H1 (cell line): ENCODE data around the gene LY6G6F. TPM values are rescaled to one million over a fixed set of nuclear protein-coding genes. Genes with fewer than 3 reads are reported as not detected.

ENCODE experiments used
- CTCF ChIA-PET: fragments of 300-600 bp; sonication (Branson Sonifier 250); formaldehyde crosslinking; loops from one replicate; lab custom pipeline; 2021; ENCODE audit not compliant: partially characterized antibody; lab: Charles Lee
- POLR2A ChIA-PET: fragments of 300-600 bp; sonication (Branson Sonifier 250); formaldehyde crosslinking; loops from one replicate; lab custom pipeline; 2021; ENCODE audit warnings: inconsistent platforms; ENCODE audit not compliant: partially characterized antibody; lab: Charles Lee
- DNase-seq, 2 experiments: peaks; one replicate each; pipeline versions ENCODE4 v3.0.0 to v3.0.0-alpha.2; 2010 to 2022; ENCODE audit warnings: low spot score in 2 of 2, low read depth in 1 of 2, mixed read lengths in 1 of 2
- FAIRE-seq: peaks from 2 replicates; lab custom pipeline; 2011; peaks lifted over from hg19 to GRCh38; lab: Jason Lieb, UNC
- H2AFZ ChIP-seq: 2 replicates; pipeline ENCODE4 v1.8.1; 2012; ENCODE audit warnings: low read length, inconsistent platforms
- H2AK5ac ChIP-seq: 2 replicates; pipeline ENCODE4 v1.6.1; 2013; ENCODE audit warnings: low read depth, low read length
- H2BK120ac ChIP-seq: replicated peaks from 2 replicates; pipeline ENCODE3; 2013; ENCODE audit warnings: low read depth, low read length, inconsistent platforms
- H2BK12ac ChIP-seq: 2 replicates; pipeline ENCODE4 v1.6.1; 2013; ENCODE audit warnings: low read depth, low read length
- H2BK15ac ChIP-seq: 2 replicates; pipeline ENCODE4 v1.6.1; 2013; ENCODE audit warnings: low read length
- H2BK20ac ChIP-seq: 2 replicates; pipeline ENCODE4 v1.6.1; 2013; ENCODE audit warnings: low read length
- H2BK5ac ChIP-seq: 2 replicates; pipeline ENCODE4 v1.6.1; 2013; ENCODE audit warnings: low read depth, low read length
- H3K14ac ChIP-seq: 2 replicates; pipeline ENCODE4 v1.6.1; 2013; ENCODE audit warnings: inconsistent platforms; ENCODE audit not compliant: insufficient read length
- H3K18ac ChIP-seq: 2 replicates; pipeline ENCODE4 v1.6.1; 2013; ENCODE audit warnings: low read length; ENCODE audit errors: extremely low read depth
- H3K23ac ChIP-seq: 2 replicates; pipeline ENCODE4 v1.6.1; 2013; ENCODE audit warnings: inconsistent platforms; ENCODE audit not compliant: insufficient read length
- H3K23me2 ChIP-seq: 2 replicates; pipeline ENCODE4 v1.6.1; 2013; ENCODE audit warnings: low read depth, low read length
- H3K27ac ChIP-seq: 2 replicates; pipeline ENCODE4 v1.6.1; 2011; ENCODE audit warnings: low read depth, low read length, inconsistent platforms
- H3K27me3 ChIP-seq, 4 experiments: replicated peaks in 1 of 4; 1 replicate in 1 of 4; 2 replicates in 3 of 4; pipeline versions ENCODE4 v1.6.1 to v1.8.1; 2011 to 2013; ENCODE audit warnings: low read length in 3 of 4, mild to moderate bottlenecking in 3 of 4, inconsistent platforms in 2 of 4, mixed read lengths in 2 of 4, moderate library complexity in 1 of 4; ENCODE audit not compliant: control insufficient read depth in 3 of 4, insufficient read depth in 3 of 4; ENCODE audit errors: extremely low read depth in 1 of 4
- H3K36me3 ChIP-seq, 4 experiments: 2 replicates each; pipeline versions ENCODE4 v1.6.1 to v1.8.1; 2011 to 2013; ENCODE audit warnings: mild to moderate bottlenecking in 4 of 4, low read length in 3 of 4, moderate library complexity in 2 of 4, control low read depth in 1 of 4, inconsistent platforms in 1 of 4; ENCODE audit not compliant: insufficient read depth in 4 of 4, control insufficient read depth in 2 of 4
- H3K4ac ChIP-seq: replicated peaks from 2 replicates; pipeline ENCODE3; 2013; ENCODE audit warnings: low read length, low read depth, mixed read lengths, inconsistent platforms; ENCODE audit not compliant: insufficient read length
- H3K4me1 ChIP-seq, 4 experiments: replicated peaks in 1 of 4; 1 replicate in 1 of 4; 2 replicates in 3 of 4; pipeline versions ENCODE4 v1.6.1 to v1.8.1; 2011 to 2013; ENCODE audit warnings: low read length in 3 of 4, inconsistent platforms in 2 of 4, mixed read lengths in 1 of 4; ENCODE audit not compliant: insufficient read depth in 4 of 4, control insufficient read depth in 3 of 4
- H3K4me2 ChIP-seq, 2 experiments: 2 replicates each; pipeline versions ENCODE4 v1.6.1 to v1.8.1; 2011 to 2013; ENCODE audit warnings: low read depth in 2 of 2, low read length in 2 of 2, control low read depth in 1 of 2, inconsistent platforms in 1 of 2, mild to moderate bottlenecking in 1 of 2; ENCODE audit not compliant: insufficient read depth in 1 of 2
- H3K4me3 ChIP-seq, 4 experiments: fragments of 200-600, 300-600 bp in 1 of 4; sonication (generic), shearing (Covaris generic), sonication (Bioruptor Twin) in 1 of 4; 2 replicates each; pipeline versions ENCODE4 v1.5.1 to v1.8.1; 2011 to 2016; ENCODE audit warnings: low read length in 4 of 4, low read depth in 3 of 4, control low read depth in 2 of 4, inconsistent platforms in 2 of 4, mild to moderate bottlenecking in 2 of 4, mixed read lengths in 1 of 4, moderate library complexity in 1 of 4; ENCODE audit not compliant: insufficient read depth in 2 of 4; ENCODE audit errors: extremely low read depth in 1 of 4
- H3K56ac ChIP-seq: replicated peaks from 2 replicates; pipeline ENCODE3; 2013; ENCODE audit warnings: low read depth, mild to moderate bottlenecking, mixed read lengths, low read length, inconsistent platforms; ENCODE audit not compliant: insufficient read length
- H3K79me1 ChIP-seq: 2 replicates; pipeline ENCODE4 v1.6.1; 2013; ENCODE audit warnings: low read depth, low read length, control low read depth
- H3K79me2 ChIP-seq, 2 experiments: 2 replicates each; pipeline versions ENCODE4 v1.6.1 to v1.8.1; 2012 to 2013; ENCODE audit warnings: low read length in 2 of 2, mild to moderate bottlenecking in 2 of 2, inconsistent platforms in 1 of 2; ENCODE audit not compliant: insufficient read depth in 2 of 2, control insufficient read depth in 1 of 2
- H3K9ac ChIP-seq, 4 experiments: replicated peaks in 1 of 4; 1 replicate in 1 of 4; 2 replicates in 3 of 4; pipeline versions ENCODE4 v1.6.1 to v1.8.1; 2011 to 2013; ENCODE audit warnings: low read depth in 3 of 4, low read length in 3 of 4, control low read depth in 2 of 4, mild to moderate bottlenecking in 2 of 4, moderate library complexity in 2 of 4, inconsistent platforms in 1 of 4; ENCODE audit errors: extremely low read depth in 1 of 4
- H3K9me3 ChIP-seq, 2 experiments: 2 replicates each; pipeline versions ENCODE4 v1.6.1 to v1.8.1; 2012 to 2013; ENCODE audit warnings: mild to moderate bottlenecking in 2 of 2, moderate library complexity in 2 of 2, control low read depth in 1 of 2, inconsistent platforms in 1 of 2, low read depth in 1 of 2, low read length in 1 of 2, mixed read lengths in 1 of 2; ENCODE audit not compliant: insufficient read depth in 2 of 2
- H4K20me1 ChIP-seq, 2 experiments: replicated peaks in 1 of 2; 2 replicates each; pipeline versions ENCODE3 to v1.8.1; 2011 to 2013; ENCODE audit warnings: inconsistent platforms in 2 of 2, low read length in 2 of 2, mild to moderate bottlenecking in 1 of 2; ENCODE audit not compliant: insufficient read depth in 2 of 2, control insufficient read depth in 1 of 2
- H4K5ac ChIP-seq: 2 replicates; pipeline ENCODE4 v1.6.1; 2013; ENCODE audit warnings: low read length, low read depth, mixed read lengths, inconsistent platforms; ENCODE audit not compliant: insufficient read length
- H4K8ac ChIP-seq: 2 replicates; pipeline ENCODE4 v1.8.0; 2013; ENCODE audit warnings: mild to moderate bottlenecking, moderate library complexity, low read length, inconsistent platforms; ENCODE audit not compliant: insufficient read depth; ENCODE audit errors: extremely low read depth
- H4K91ac ChIP-seq: replicated peaks from 2 replicates; pipeline ENCODE3; 2013; ENCODE audit warnings: low read length, mixed read lengths, inconsistent platforms; ENCODE audit not compliant: insufficient read length
- E2F6 ChIP-seq: IDR thresholded peaks from 2 replicates; pipeline ENCODE4 v1.6.1; 2012; ENCODE audit warnings: inconsistent platforms
- GABPA ChIP-seq: IDR thresholded peaks from 2 replicates; pipeline ENCODE4 v1.6.1; 2011; ENCODE audit warnings: mild to moderate bottlenecking, low read length, moderate library complexity, borderline replicate concordance; ENCODE audit not compliant: insufficient read depth
- HDAC6 ChIP-seq: IDR thresholded peaks from one replicate; pipeline ENCODE4 v1.7.1; 2012; ENCODE audit warnings: low read depth, mild to moderate bottlenecking, inconsistent platforms, low read length, moderate library complexity
- WGBS, 2 experiments: shearing (Covaris generic) in 1 of 2; methylation state at CpG; one replicate each; pipeline versions ENCODE4 v1.1.6 to v1.1.7; 2013 to 2015; ENCODE audit warnings: low lambda C conversion rate in 2 of 2, mixed read lengths in 2 of 2, inconsistent platforms in 1 of 2, low coverage in 1 of 2, missing lambda C conversion rate in 1 of 2; ENCODE audit not compliant: insufficient replicate concordance in 2 of 2, insufficient coverage in 1 of 2, insufficient read length in 1 of 2; ENCODE audit errors: extremely low coverage in 1 of 2, missing lambda C conversion rate in 1 of 2; 5-methylcytosine and 5-hydroxymethylcytosine counted together
- polyA plus RNA-seq, 7 experiments: library from polyadenylated mRNA; depleted of rRNA in 3 of 7; stranded (reverse) in 5 of 7; unstranded in 2 of 7; fragments of >200 nt in 5 of 7; fragments of 200-250 nt in 2 of 7; gene quantifications; 1 replicate in 5 of 7; 2 replicates in 1 of 7; 4 replicates in 1 of 7; pipeline versions ENCODE4 v1.2.1 to v1.2.3, GENCODE V29; 2011 to 2013; ENCODE audit warnings: missing spikeins in 2 of 7, mixed read lengths in 2 of 7
- total RNA-seq: library from RNA; stranded (reverse); fragmentation: NEBNext Ultra II Directional; extraction: Animal tissue kit (Norgen Biotek cat#: 25700); gene quantifications from 2 replicates; pipeline ENCODE4 v1.2.1, GENCODE V29; 2021

LY6G6F gene
- total and polyA plus RNA-seq, 2 of the 8 experiments (the other 6 are each of a cell fraction or from before 2014, with no cell fraction given): not detected

DNA sequence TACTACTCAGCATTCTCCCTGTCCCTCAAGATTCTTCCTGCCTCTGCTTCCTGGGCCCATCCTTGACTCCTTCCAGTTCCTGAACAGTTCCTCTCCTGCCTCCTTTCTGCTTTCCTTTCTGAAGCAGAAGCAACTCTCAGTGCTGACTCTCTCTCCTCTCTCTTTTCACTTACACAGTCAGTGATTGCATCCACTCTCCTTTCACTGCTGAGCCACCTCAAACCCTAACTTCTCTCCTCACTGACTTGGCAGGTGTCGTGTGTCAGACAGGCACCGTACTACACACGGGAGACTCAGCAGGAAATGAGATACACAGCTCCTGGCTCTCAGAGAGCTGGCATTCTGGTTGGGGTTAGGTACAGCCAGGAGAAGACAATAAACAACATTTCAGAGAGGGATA is 9.1 kb upstream of the LY6G6F start:
- H2BK120ac ChIP-seq: no peak overlapping the region
- no peak overlapping the region for H3K56ac ChIP-seq
- H3K23ac ChIP-seq: no peak overlapping the region
- 90% methylated on average over 3 of the region's 3 CpGs; no CpG with 5 or more reads in 1 of the 2 experiments for WGBS, 2 experiments
- no peak overlapping the region for H3K9ac ChIP-seq
- DNase-seq: no peak
- H3K4me1 ChIP-seq: peaks cover 2 to 5% (median 3%) of the 10 kb centered on the region in 4 experiments; a peak in 4 of 7 replicates
- H3K36me3 ChIP-seq: peaks cover 2 to 8% (median 5%) of the 10 kb centered on the region in 4 experiments; a peak in 4 of 8 replicates
- no peak overlapping the region for H2BK15ac ChIP-seq
- peaks cover 6% of the 10 kb centered on the region; the same call in 1 of the 2 replicates for H3K23me2 ChIP-seq
- H2BK20ac ChIP-seq: no peak overlapping the region
- TF ChIP-seq E2F6 (no peak), HDAC6 (no peak), GABPA (no peak)
- no peak overlapping the region for H3K4me3 ChIP-seq
- H3K18ac ChIP-seq: no peak overlapping the region
- H2AFZ ChIP-seq: no peak overlapping the region
- no peak overlapping the region; the same call in 1 of the 2 replicates for H2BK5ac ChIP-seq
- H3K27me3 ChIP-seq: no peaks in the 10 kb centered on the region
- FAIRE-seq: no peak
- H4K20me1 ChIP-seq: no peaks in the 10 kb centered on the region
- no peak overlapping the region for H4K5ac ChIP-seq
- H4K91ac ChIP-seq: no peak overlapping the region
- no peak overlapping the region for H3K27ac ChIP-seq
- no peaks in the 10 kb centered on the region for H3K9me3 ChIP-seq
- no peak overlapping the region for H3K14ac ChIP-seq
- H2BK12ac ChIP-seq: no peak overlapping the region
- H3K79me2 ChIP-seq: peaks cover 0 to 7% of the 10 kb centered on the region in 2 experiments; a peak in 2 of 4 replicates
- no peak overlapping the region for H4K8ac ChIP-seq
- H3K4ac ChIP-seq: no peak overlapping the region
- H2AK5ac ChIP-seq: no peak overlapping the region
- H3K79me1 ChIP-seq: peaks cover 6% of the 10 kb centered on the region
- ChIA-PET CTCF (no interaction called here), POLR2A (no interaction called here)
- H3K4me2 ChIP-seq: no peak overlapping the region
